Activated naive CD4-positive, alpha-beta T cell treated with anti-CD3 and anti-CD28 coated beads, Interleukin-2, amount 50 U/mL, for 72 hours (primary cell): ENCODE results near the gene LRTM2. TPM values are rescaled to one million over a fixed set of nuclear protein-coding genes. Genes with fewer than 3 reads are reported as not detected.

ENCODE experiments used
- ATAC-seq, 2 donors: fragments of 150-1000 bp; cut with Tn5 transposase; 2 replicates each; pipeline ENCODE4 v1.10.0; 2021; ENCODE audit warnings: mild to moderate bottlenecking in 2 of 2, moderate library complexity in 2 of 2
- DNase-seq, 2 donors: peaks; one replicate each; pipeline ENCODE4 v3.0.0; 2021 to 2022; ENCODE audit warnings: low spot score in 2 of 2
- H3K27ac Mint-ChIP-seq, 2 donors: one replicate each; pipeline ENCODE4 v1.8.0; 2022; ENCODE audit warnings: mild to moderate bottlenecking in 2 of 2, mixed read lengths in 2 of 2
- H3K36me3 Mint-ChIP-seq, 2 donors: one replicate each; pipeline ENCODE4 v1.8.0; 2022; ENCODE audit warnings: mixed read lengths in 2 of 2
- H3K9me3 Mint-ChIP-seq, 2 donors: one replicate each; pipeline ENCODE4 v1.8.0; 2022; ENCODE audit warnings: mixed read lengths in 2 of 2
- total RNA-seq, 2 donors: library from RNA; stranded (reverse); gene quantifications; one replicate each; pipeline ENCODE4 v1.2.3, GENCODE V29; 2022

LRTM2 gene
- total RNA-seq, 2 donors from 2014 or later = not detected

DNA sequence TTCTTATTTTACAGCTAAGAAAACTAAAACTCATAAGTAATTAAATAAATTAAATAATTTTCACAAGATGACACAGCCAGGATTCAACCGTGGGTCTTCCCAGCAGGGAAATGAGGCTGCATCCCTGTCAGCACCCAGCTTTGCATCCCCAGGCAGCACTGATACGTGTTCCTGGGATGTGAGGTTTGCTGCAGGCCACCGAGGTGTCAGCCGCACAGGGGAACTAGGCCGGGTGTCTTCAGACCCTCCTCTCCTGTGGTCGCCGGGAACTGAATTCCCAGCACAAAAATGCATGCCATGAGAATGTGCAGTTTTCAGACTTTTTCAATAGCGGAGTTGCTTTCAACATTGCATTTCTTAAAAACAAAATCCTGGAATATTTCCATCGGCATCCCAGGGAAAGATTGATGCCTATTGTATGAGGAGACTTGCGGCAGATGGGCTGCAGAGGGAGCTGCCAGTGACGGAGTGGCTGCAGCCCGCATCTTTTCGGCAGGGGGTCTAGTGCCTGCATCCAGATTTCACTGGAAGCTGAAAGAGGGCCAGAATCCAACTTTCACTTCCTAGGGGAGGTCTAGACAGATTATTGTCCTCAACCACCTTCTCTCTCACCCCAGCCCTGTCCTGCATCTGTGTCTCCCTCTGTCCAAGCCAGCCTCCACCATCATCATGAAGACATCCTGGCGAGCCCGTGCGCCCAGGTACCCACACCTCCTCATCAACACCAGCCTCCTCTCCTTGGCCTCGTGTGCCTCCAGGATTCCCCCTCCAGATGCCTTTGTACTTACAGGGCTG is 12.6 kb downstream of the LRTM2 start:
- ATAC-seq (no peak), DNase-seq (no peak)
- Mint-ChIP-seq H3K27ac (no peak overlapping the region), H3K36me3 (no peaks in the 10 kb centered on the region), H3K9me3 (no peaks in the 10 kb centered on the region)

DNA sequence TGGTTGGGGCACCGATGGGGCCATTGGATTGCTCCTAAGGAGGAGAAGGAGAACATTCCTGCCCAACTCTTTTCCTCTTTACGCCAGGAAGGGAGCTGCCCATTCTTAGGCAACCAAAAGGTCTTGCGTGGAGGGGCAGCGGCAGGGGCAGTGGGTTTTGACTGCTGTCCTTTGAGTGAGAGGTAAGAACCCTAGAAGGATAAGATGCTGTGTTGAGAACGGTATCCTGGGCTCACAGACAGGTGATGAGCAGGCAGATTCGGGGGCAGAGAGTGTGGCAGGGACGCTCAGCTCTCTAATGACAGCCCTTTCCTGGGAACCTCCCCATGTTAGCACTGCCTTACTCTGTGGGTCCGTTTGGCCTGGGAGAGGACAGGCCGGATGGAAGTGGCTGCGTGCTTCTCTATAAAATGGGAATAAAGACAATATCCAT is 13.2 kb downstream of the LRTM2 start:
- DNase-seq (no peak), ATAC-seq (no peak)
- H3K27ac Mint-ChIP-seq = no peak overlapping the region
- no peaks in the 10 kb centered on the region for H3K9me3 Mint-ChIP-seq
- no peaks in the 10 kb centered on the region for H3K36me3 Mint-ChIP-seq

GRCh38 chr12:1834186-1834925 is 14.0 kb downstream of the LRTM2 start:
- DNase-seq = no peak
- no peak overlapping the region for H3K27ac Mint-ChIP-seq
- ATAC-seq = no peak
- H3K36me3 Mint-ChIP-seq = no peaks in the 10 kb centered on the region
- no peaks in the 10 kb centered on the region for H3K9me3 Mint-ChIP-seq

DNA sequence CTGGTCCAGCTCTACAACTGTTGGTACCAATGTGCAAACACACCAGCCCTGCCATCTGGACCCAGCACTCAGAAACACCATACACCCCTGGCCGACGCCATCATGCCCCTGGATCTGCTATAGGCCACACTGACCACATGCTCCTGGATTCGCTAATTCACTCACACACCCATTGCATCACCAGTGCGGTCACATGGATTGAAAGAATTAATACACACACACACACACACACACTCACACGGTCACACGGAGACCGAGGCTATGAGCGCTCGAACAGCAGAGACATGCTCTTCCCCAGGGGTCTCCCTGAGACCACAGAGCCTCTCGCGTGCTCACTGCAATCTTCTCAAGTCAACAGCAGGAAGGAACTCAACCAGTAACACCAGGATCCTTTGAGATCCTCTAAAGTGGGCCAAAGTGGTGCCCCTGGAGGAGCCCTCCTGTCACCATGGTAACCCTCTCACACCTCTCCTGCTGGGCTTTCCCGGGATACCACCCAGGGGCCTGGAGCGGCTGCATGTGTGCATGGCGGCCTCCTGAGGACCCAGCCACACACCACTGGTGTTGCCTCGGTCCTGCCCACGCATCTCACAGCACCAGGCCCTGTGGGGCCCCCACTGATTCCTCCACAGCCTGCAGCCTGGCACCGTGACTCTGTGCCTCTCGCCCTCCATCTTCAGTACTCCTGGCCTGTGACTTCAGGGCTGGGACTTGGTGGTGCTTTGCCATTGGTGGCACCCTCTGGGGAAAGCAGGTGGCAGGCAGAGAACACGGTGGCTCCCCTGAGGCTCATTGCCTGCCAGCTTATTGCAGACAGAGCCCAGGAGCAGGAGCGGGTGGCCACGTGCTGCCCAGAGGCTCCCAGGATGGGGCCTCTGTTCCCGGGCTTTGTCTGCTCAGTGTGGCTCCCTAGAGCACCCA is 15.1 kb downstream of the LRTM2 start:
- Mint-ChIP-seq H3K36me3 (no peaks in the 10 kb centered on the region), H3K9me3 (no peaks in the 10 kb centered on the region), H3K27ac (peak overlapping the region in 1 of 2 donors; percentile 29)
- DNase-seq = no peak
- ATAC-seq = no peak

- no peak for DNase-seq
- Mint-ChIP-seq H3K36me3 (no peaks in the 10 kb centered on the region), H3K27ac (peak overlapping the region in 1 of 2 donors; percentile 29), H3K9me3 (no peaks in the 10 kb centered on the region)
- ATAC-seq = no peak
Observed at GRCh38 chr12:1836241-1836803, 16.0 kb downstream of the LRTM2 start.

DNA sequence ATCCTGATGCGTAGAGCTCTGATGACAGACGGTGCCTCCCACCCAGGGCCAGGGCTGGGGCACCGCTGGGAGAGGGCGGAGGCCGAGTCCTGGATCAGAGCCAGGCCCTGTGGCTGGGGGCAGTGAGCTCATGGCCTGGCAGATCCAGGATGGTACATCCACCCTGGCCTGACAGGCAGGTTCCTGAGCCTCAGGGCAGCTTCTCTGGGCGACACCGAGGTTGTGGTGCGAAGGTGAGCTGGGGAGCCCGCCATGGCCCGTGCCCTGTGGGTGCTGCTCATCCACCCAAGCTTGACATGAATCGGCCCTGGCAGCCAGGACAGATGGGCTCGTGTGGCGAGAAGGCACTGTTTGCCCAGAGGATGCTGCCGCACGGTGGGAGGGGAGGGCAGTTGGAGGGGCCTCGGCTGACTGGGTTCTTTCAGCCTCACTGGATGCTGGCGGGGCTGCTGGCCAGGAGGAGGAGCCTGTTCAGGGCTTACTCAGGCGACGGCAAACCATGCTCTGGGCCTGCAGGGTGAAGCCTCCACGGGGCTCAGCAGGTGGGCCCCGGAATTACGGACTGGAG is 16.6 kb downstream of the LRTM2 start:
- Mint-ChIP-seq H3K36me3 (no peaks in the 10 kb centered on the region), H3K27ac (no peak overlapping the region), H3K9me3 (no peaks in the 10 kb centered on the region)
- DNase-seq (no peak), ATAC-seq (no peak)

DNA sequence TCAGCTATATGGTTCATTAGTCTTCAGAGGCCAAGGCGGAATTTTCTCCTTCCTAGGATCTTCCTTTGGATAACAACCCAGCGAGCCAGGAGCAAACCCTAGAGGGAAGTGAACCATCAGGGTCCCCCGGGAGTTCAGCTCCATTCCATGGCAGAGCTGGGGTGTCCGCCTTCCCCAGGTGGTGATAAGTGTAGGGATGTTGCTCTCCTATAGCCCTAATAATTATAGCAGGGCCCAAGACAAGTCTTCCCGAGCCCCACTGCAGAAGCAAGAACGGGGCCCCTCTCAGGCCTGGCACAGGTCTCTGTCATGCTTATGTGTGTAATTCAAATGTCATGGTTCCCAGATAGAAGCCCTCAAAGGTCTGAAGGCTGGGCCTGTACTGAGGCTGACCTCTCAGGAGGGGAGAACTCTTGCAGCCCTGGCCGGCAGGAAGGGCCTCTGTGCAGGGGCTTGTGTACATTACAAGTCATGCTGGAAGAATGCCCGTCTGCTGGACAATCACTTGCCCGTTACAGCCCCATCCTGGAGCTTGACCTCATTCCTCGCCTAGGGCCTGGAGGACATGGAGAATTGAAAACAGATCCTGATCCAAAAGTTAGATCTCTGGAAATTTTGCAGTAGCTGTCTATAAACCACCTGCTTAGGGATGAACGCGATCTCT is 17.3 kb downstream of the LRTM2 start:
- H3K36me3 Mint-ChIP-seq = no peaks in the 10 kb centered on the region
- DNase-seq (no peak), ATAC-seq (no peak)
- no peaks in the 10 kb centered on the region for H3K9me3 Mint-ChIP-seq
- no peak overlapping the region for H3K27ac Mint-ChIP-seq

- Mint-ChIP-seq H3K9me3 (no peaks in the 10 kb centered on the region), H3K36me3 (no peaks in the 10 kb centered on the region), H3K27ac (no peak overlapping the region)
- ATAC-seq (no peak), DNase-seq (no peak)
Observed at GRCh38 chr12:1838205-1838993, 18.0 kb downstream of the LRTM2 start.

DNA sequence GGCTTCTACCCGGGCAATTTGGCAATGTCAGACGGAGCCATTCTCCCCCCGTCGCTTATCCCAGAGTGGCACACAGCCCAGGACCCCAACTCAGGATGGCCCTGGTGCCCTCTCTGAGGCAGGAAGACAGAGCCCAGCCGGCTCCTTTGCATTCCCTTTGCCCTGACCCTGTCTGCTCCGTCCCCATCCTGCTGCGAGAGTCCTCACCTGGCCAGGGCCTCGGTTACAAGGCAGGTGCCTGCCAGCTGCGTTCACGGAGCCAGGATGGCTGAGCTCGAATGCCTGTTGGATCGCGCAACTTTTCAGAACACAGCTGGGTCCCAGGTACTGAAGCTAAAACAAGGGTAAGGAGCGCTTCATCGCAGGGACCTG is 18.6 kb downstream of the LRTM2 start:
- H3K36me3 Mint-ChIP-seq = no peaks in the 10 kb centered on the region
- no peaks in the 10 kb centered on the region for H3K9me3 Mint-ChIP-seq
- no peak for DNase-seq
- ATAC-seq = no peak
- no peak overlapping the region for H3K27ac Mint-ChIP-seq

DNA sequence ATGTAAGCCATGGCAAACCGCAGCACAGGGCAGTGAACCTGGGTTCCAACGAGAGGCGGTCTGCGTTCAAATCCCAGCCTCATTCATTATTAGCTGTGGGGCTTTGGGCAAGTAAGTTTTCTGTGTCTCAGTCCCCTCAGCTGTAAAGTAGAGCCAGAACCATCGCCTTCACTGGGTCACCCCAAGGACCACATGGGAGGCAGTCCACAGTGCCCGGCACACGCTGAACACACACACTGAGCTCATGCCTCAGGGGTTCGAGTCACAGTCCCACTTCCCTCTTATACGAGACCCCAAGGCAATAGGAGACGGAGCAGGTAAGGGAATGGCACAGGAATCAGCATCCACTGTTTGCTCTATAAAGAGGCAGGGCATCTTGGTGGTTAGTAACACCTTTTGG is 19.1 kb downstream of the LRTM2 start:
- DNase-seq = no peak
- Mint-ChIP-seq H3K9me3 (no peaks in the 10 kb centered on the region), H3K36me3 (no peaks in the 10 kb centered on the region), H3K27ac (no peak overlapping the region)
- ATAC-seq = no peak

- H3K27ac Mint-ChIP-seq = no peak overlapping the region
- no peaks in the 10 kb centered on the region for H3K36me3 Mint-ChIP-seq
- H3K9me3 Mint-ChIP-seq = no peaks in the 10 kb centered on the region
- DNase-seq (no peak), ATAC-seq (no peak)
Observed at GRCh38 chr12:1839956-1840951, 19.9 kb downstream of the LRTM2 start.

GRCh38 chr12:1840981-1841425 is 20.6 kb downstream of the LRTM2 start:
- Mint-ChIP-seq H3K27ac (no peak overlapping the region), H3K36me3 (no peaks in the 10 kb centered on the region), H3K9me3 (no peaks in the 10 kb centered on the region)
- ATAC-seq = no peak
- DNase-seq = no peak

GRCh38 chr12:1841586-1842182 is 21.3 kb downstream of the LRTM2 start:
- no peak for DNase-seq
- H3K9me3 Mint-ChIP-seq = no peaks in the 10 kb centered on the region
- H3K36me3 Mint-ChIP-seq = no peaks in the 10 kb centered on the region
- no peak for ATAC-seq
- H3K27ac Mint-ChIP-seq = no peak overlapping the region
